ENCODE measurements around the gene PPP1R13B. TPM values are rescaled to one million over a fixed set of nuclear protein-coding genes. Genes with fewer than 3 reads are reported as not detected.

PPP1R13B gene
- total RNA-seq, 4 donors from 2014 or later = 19.9 to 25.2 (median 23.6) TPM

- WGBS = 29% methylated on average over 5 of the region's 13 CpGs
- Histone ChIP-seq H3K36me3 (peaks cover 28 to 78% (median 72%) of the 10 kb centered on the region in 4 donors), H3K27me3 (no peaks in the 10 kb centered on the region), H3K4me3 (peak overlapping the region in 1 of 4 donors; percentile 17), H3K4me1 (peaks cover 55 to 63% (median 60%) of the 10 kb centered on the region in 4 donors), H3K27ac (replicated peaks in 1 of 4) (peak overlapping the region; percentile 62 to 82 (median 72)), H3K9me3 (no peaks in the 10 kb centered on the region)
- intact Hi-C loops (cut with DNase I) = no loop called here
- TF ChIP-seq POLR2AphosphoS5 (IDR thresholded peaks at IDR 0.05) (no peak), POLR2A (IDR thresholded peaks at IDR 0.05; ENCODE audit: low read depth) (no peak), CTCF (IDR thresholded peaks at IDR 0.05) (no peak), EP300 (IDR thresholded peaks at IDR 0.05) (no peak)
- DNase-seq (ENCODE audit: extremely low spot score) = no peak
These were observed 151.3 kb downstream of the PPP1R13B start for GRCh38 chr14:103696070-103696402.

GRCh38 chr14:103695296-103696069, 151.9 kb downstream of the PPP1R13B start:
- H3K9me3 ChIP-seq = no peaks in the 10 kb centered on the region
- H3K27ac ChIP-seq (replicated peaks in 1 of 4) = peak overlapping the region; percentile 8 to 82 (median 68)
- H3K36me3 ChIP-seq = peaks cover 23 to 74% (median 66%) of the 10 kb centered on the region in 4 donors
- 44% methylated on average over 14 of the region's 14 CpGs for WGBS
- TF ChIP-seq CTCF (IDR thresholded peaks at IDR 0.05) (no peak), POLR2AphosphoS5 (IDR thresholded peaks at IDR 0.05) (no peak), POLR2A (IDR thresholded peaks at IDR 0.05; ENCODE audit: low read depth) (no peak), EP300 (IDR thresholded peaks at IDR 0.05) (no peak)
- intact Hi-C loops (cut with DNase I) = no loop called here
- no peak overlapping the region for H3K4me3 ChIP-seq
- peaks cover 50 to 58% (median 54%) of the 10 kb centered on the region in 4 donors for H3K4me1 ChIP-seq
- H3K27me3 ChIP-seq = no peaks in the 10 kb centered on the region
- DNase-seq (ENCODE audit: extremely low spot score) = no peak

- H3K4me1 ChIP-seq = peaks cover 47 to 57% (median 53%) of the 10 kb centered on the region in 4 donors
- intact Hi-C loops (cut with DNase I) = no loop called here
- 87% methylated on average over 20 of the region's 20 CpGs for WGBS
- H3K36me3 ChIP-seq = peaks cover 23 to 67% (median 58%) of the 10 kb centered on the region in 4 donors
- TF ChIP-seq CTCF (IDR thresholded peaks at IDR 0.05) = no peak
- no peak for TF ChIP-seq EP300 (IDR thresholded peaks at IDR 0.05)
- TF ChIP-seq POLR2AphosphoS5 (IDR thresholded peaks at IDR 0.05) = no peak
- no peak for TF ChIP-seq POLR2A (IDR thresholded peaks at IDR 0.05; ENCODE audit: low read depth)
- peak overlapping the region in 1 of 4 donors; percentile 20 for H3K27ac ChIP-seq (replicated peaks in 1 of 4)
- no peak for DNase-seq (ENCODE audit: extremely low spot score)
- no peaks in the 10 kb centered on the region for H3K9me3 ChIP-seq
- no peak overlapping the region for H3K4me3 ChIP-seq
- H3K27me3 ChIP-seq = no peaks in the 10 kb centered on the region
These were observed 152.8 kb downstream of the PPP1R13B start for GRCh38 chr14:103694572-103695026.

- intact Hi-C loops (cut with DNase I) = no loop called here
- WGBS = 94% methylated on average over 20 of the region's 22 CpGs
- no peak for DNase-seq (ENCODE audit: extremely low spot score)
- Histone ChIP-seq H3K27me3 (no peaks in the 10 kb centered on the region), H3K36me3 (peaks cover 18 to 67% (median 54%) of the 10 kb centered on the region in 4 donors), H3K27ac (replicated peaks in 1 of 4) (no peak overlapping the region), H3K9me3 (no peaks in the 10 kb centered on the region), H3K4me1 (peaks cover 43 to 57% (median 52%) of the 10 kb centered on the region in 4 donors), H3K4me3 (no peak overlapping the region)
- no peak for TF ChIP-seq POLR2A (IDR thresholded peaks at IDR 0.05; ENCODE audit: low read depth)
- no peak for TF ChIP-seq EP300 (IDR thresholded peaks at IDR 0.05)
- no peak for TF ChIP-seq POLR2AphosphoS5 (IDR thresholded peaks at IDR 0.05)
- TF ChIP-seq CTCF (IDR thresholded peaks at IDR 0.05) = no peak
These were observed 153.9 kb downstream of the PPP1R13B start for GRCh38 chr14:103693515-103693914.
